ENCODE results near the gene ZSCAN16. TPM values are rescaled to one million over a fixed set of nuclear protein-coding genes. Genes with fewer than 3 reads are reported as not detected.

ZSCAN16 gene
- total and polyA plus RNA-seq, 12 donors: 1.4 to 5.6 (median 2.1) TPM

DNA sequence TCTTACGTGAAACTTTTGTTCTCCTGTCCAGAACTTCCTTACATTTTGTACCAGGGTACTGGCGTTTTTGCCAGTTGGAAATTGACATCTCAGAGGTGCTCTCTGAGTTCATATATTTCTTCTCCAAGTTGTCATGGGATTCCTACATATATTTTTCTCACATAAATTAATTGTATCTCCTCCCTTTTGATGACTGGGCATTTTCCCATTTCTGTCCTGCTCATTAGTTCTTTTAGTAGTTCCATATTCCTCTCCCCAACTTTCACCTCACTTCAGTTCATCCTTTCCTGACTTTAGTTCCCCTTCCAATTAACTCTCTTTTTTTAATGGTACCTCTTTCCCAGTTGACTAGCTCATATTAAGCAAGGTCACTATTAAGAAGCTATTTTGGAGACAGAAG, 28.1 kb downstream of the ZSCAN16 start:
- Histone ChIP-seq H3K27ac (no peak overlapping the region), H3K9me3 (no peaks in the 10 kb centered on the region), H3K4me1 (no peaks in the 10 kb centered on the region), H3K27me3 (no peaks in the 10 kb centered on the region), H3K36me3 (peaks cover 5 to 100% (median 71%) of the 10 kb centered on the region in 9 donors), H3K4me3 (no peak overlapping the region)
- no peak for ATAC-seq
- DNase-seq: no peak
- WGBS, 2 donors: 95 to 100% methylated on average over 2 of the region's 2 CpGs
- intact Hi-C loops (cut with DNase I): no loop called here
- TF ChIP-seq, protein P1, sequence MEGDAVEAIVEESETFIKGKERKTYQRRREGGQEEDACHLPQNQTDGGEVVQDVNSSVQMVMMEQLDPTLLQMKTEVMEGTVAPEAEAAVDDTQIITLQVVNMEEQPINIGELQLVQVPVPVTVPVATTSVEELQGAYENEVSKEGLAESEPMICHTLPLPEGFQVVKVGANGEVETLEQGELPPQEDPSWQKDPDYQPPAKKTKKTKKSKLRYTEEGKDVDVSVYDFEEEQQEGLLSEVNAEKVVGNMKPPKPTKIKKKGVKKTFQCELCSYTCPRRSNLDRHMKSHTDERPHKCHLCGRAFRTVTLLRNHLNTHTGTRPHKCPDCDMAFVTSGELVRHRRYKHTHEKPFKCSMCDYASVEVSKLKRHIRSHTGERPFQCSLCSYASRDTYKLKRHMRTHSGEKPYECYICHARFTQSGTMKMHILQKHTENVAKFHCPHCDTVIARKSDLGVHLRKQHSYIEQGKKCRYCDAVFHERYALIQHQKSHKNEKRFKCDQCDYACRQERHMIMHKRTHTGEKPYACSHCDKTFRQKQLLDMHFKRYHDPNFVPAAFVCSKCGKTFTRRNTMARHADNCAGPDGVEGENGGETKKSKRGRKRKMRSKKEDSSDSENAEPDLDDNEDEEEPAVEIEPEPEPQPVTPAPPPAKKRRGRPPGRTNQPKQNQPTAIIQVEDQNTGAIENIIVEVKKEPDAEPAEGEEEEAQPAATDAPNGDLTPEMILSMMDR (IDR thresholded peaks at IDR 0.05): no peak

DNA sequence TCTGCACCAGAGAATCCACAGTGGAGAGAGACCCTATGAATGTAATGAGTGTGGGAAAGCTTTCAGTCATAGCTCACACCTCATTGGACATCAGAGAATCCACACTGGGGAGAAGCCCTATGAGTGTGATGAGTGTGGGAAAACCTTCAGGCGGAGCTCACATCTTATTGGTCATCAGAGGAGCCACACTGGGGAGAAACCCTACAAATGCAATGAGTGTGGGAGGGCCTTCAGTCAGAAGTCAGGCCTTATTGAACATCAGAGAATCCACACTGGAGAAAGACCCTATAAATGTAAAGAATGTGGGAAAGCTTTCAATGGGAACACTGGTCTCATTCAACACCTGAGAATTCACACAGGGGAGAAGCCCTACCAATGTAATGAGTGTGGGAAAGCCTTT, 29.1 kb downstream of the ZSCAN16 start:
- Histone ChIP-seq H3K36me3 (peaks cover 5 to 100% (median 68%) of the 10 kb centered on the region in 9 donors), H3K4me3 (no peak overlapping the region), H3K9me3 (no peaks in the 10 kb centered on the region), H3K27ac (no peak overlapping the region), H3K27me3 (no peaks in the 10 kb centered on the region), H3K4me1 (no peaks in the 10 kb centered on the region)
- TF ChIP-seq, protein P1 (IDR thresholded peaks at IDR 0.05): no peak
- 98 to 100% methylated on average over 1 of the region's 1 CpG for WGBS, 2 donors
- intact Hi-C loops (cut with DNase I): no loop called here
- DNase-seq (no peak), ATAC-seq (no peak)

DNA sequence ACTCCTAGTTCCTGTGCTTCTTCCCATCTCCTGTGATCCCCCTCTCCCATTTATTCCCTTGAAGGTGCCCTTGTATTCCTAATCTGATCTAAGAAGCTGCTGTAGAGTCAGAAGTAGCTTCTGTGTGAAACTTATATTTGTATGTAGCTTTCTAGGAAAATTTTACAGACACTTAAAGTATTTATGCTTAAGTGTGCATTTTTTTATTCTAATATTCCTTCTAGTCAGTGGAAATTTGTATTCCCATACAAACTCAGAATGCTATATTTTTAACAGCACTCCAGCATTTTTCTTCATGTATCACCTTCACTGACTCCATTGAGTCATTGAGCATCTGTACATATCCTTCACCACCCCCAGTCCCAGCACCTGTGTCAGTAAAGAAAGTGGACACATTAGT, 29.9 kb downstream of the ZSCAN16 start:
- H3K9me3 ChIP-seq: no peaks in the 10 kb centered on the region
- DNase-seq (no peak), ATAC-seq (no peak)
- TF ChIP-seq, protein P1 (IDR thresholded peaks at IDR 0.05): no peak
- H3K27me3 ChIP-seq: no peaks in the 10 kb centered on the region
- no peaks in the 10 kb centered on the region for H3K4me1 ChIP-seq
- peaks cover 5 to 100% (median 61%) of the 10 kb centered on the region in 9 donors for H3K36me3 ChIP-seq
- intact Hi-C loops (cut with DNase I): no loop called here
- no peak overlapping the region for H3K4me3 ChIP-seq
- no peak overlapping the region for H3K27ac ChIP-seq

DNA sequence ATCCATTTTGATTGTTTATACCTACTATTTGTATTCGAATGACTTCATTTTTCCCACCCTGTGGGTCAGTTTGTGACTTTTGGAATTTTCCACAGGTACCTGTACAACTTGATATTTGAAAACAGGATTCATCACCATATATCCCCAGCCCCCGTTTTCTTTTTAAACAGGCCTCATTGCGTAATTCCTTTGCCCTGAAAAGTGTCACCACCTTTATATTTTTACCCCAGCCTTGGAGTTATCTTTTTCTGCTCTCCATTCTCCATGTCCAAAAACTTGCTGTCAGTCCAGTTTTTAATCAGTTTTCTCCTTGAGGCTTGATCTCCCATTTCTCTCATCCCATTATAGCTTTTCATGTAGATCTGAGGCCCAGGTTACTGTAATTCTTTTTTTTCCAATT, 33.9 kb downstream of the ZSCAN16 start:
- no peak for DNase-seq
- Histone ChIP-seq H3K27ac (no peak overlapping the region), H3K27me3 (no peaks in the 10 kb centered on the region), H3K9me3 (no peaks in the 10 kb centered on the region), H3K36me3 (peaks cover 0 to 62% (median 29%) of the 10 kb centered on the region in 9 donors), H3K4me1 (peaks cover 0 to 15% (median 8%) of the 10 kb centered on the region in 9 donors), H3K4me3 (no peak overlapping the region)
- intact Hi-C loops (cut with DNase I): no loop called here
- TF ChIP-seq, protein P1 (IDR thresholded peaks at IDR 0.05): no peak
- ATAC-seq: no peak
- 94 to 96% methylated on average over 3 of the region's 3 CpGs for WGBS, 2 donors
